GM19099 (cell line): ENCODE data around the gene EBF4.

Experiments
- POLR2A ChIP-seq: IDR thresholded peaks from 3 replicates; pipeline ENCODE4 v1.6.1; 2011; ENCODE audit warnings: low read depth; ENCODE audit not compliant: insufficient read length; ENCODE audit errors: extremely low read depth

Gene EBF4

DNA sequence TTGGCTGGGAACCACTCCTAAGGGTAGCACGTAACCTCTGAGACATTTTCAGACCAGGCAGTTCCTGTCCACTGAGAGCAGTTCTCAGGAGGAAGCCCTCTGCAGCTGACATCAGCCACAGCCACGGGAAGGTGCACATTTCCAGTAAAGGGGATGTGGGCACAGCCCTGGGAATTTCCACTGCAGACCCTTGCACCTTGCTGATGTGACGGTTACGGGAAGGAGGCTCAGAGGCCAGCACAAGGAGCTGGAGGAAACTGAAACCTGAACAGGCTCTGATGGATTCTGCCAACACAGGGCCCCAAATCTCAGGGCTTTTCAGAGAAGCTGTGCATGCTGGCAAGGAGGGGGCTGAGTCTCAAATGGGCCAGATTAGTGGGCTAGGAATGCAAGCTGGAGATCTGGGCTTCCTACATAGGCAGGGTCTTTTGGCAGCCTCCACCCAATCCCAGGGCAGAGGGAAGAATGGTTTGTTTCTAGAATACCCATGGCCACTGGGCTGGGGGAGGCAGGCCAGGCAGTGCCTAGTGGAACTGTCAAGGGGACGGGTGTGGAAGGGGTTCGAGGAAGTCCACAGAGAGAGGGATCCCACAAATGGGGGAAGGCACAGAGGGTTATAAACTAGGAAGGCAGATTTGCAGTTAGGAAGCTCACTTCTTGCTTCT is 14.2 kb downstream of the EBF4 start:
- no peak for TF ChIP-seq POLR2A

DNA sequence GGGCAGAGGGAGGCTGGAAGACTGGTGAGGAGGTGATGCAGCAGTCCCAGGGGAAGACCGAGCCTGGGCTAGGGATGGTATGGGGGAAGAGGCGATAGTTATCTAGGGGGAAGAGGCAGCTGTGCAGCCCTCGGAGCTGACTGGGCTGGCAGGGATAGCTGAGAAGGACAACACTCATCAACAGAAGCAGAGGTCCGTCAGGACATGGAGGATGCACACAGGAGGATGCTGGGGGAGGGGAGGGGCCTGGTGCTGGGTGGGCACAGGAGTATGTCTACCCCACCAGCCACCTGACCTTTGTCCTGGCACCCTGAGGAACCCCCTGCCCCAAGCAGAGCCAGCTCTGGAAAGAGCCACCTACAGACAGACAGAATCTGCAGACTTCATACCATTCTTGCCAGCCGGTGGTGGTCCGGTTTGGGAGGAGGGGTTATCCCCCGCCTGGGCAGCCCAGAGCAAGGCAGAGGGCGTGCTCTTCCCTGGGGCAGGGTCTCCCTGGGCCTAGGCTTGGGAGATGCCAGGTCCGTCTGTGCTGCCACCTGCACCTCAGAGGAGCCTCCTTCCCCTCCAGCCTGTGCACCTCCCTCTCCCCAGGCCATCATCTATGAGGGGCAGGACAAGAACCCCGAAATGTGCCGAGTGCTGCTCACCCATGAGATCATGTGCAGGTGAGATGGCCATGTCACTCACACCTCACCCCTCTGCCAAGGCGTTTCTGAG is 14.9 kb downstream of the EBF4 start:
- TF ChIP-seq POLR2A = no peak

DNA sequence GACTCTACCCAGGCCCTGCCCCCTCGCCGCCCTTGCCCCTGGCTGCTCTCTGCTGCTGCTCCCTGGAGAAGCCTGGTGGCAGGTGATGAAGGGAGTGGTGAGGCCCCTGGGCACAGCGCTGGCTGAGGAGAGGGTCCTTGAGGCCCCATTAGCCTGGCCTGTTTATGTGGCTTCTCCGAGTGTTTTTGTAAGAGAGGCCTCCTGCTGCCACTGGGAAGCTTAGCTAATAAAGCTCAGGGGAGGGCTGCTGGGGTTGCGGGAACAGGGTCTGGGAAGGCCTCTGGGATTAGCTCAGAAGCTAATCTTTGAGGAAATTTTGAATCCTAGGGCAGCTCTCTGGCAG is 15.5 kb downstream of the EBF4 start:
- no peak for TF ChIP-seq POLR2A

DNA sequence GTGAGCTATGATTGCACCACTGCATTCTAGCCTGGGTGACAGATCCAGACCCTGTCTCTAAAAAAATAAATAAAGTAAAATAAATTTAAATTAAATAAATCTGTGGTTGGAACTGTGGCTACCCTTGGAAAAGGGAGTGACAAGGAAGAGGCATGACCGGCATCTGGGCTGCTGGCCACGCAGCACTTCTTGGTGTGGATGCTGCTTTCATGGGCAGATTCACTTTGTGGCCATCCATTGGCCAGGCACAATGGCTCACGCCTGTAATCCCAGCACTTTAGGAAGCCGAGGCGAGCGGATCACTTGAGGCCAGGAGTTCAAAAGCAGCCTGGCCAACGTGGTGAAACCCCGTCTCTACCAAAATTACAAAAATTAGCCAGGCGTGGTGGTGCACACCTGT is 16.1 kb downstream of the EBF4 start:
- no peak for TF ChIP-seq POLR2A

DNA sequence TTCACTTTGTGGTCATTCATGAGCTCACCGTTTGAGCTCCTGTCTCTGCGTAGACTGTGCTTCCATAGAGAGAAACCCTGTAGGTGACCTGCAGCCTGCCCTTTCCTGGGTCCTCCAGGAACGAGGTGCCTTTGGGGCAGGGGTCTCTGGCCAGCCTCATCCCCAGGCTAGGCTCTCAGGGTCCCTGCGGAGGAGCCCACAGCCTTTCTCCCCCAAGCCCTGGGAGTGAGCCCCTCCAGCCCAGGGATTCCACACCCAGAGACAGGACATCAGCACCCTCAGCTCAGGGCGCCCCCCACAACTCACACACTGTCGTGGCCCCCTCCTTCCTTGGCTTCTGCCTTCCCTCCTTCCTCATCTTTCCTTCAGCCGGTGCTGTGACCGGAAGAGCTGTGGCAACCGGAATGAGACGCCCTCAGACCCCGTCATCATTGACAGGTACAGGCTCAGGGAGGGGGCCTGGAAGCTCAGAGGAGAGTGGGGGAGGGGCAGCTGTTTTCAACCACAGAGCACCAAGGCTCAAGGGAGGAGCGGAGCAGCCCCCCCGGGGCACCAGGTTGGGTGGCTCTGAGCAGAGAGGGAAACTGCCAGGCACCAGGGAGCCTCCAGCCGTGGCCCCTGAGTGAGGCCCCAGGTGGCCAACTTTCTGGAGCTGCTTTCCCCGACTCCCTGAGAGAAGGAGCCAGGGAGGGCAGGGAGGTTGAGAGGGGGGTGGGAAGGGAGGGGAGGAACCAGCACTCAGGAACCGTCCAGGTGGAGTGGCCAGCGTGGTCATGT is 16.8 kb downstream of the EBF4 start:
- TF ChIP-seq POLR2A = no peak

DNA sequence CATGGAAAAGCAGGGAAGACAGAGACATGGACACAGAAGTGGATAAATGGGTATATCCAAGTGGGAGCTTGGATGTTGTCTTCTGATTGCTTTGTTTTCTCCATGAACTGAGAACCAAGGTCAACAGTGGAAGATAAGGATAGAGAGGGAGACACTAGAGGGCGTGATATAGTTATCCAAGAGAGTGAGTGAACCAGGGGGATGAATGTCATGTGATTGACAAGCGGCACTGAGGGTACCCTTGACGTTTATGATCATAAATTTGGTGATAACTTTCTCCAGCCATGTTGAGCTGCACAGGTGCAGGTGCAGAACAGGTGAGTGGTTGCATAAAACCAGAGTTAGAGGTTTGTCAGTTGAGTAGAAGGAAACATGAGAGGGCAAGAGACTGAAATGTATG is 20.7 kb downstream of the EBF4 start:
- TF ChIP-seq POLR2A = no peak

DNA sequence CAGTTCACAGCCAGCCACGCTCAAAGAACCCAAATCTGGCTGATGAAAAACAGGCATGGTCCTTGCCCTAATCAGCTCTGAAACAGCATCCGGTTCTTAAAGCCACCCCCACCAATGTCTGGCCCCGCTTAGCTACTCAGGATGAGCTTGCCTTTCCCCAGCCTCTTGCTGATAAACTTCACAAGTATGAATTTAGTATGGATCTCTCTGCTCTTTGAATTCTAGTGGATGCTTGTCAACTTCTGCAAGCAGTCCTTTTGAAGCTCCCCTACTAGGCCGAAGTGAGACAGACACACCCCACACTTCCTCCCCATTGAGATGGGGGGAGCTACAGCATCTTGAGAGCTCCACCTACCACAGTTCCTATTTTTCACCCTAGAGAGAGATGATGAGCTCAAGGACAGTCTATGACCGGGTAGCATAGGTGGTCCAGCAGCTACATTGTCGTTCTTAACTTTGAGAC is 36.7 kb downstream of the EBF4 start:
- no peak for TF ChIP-seq POLR2A

DNA sequence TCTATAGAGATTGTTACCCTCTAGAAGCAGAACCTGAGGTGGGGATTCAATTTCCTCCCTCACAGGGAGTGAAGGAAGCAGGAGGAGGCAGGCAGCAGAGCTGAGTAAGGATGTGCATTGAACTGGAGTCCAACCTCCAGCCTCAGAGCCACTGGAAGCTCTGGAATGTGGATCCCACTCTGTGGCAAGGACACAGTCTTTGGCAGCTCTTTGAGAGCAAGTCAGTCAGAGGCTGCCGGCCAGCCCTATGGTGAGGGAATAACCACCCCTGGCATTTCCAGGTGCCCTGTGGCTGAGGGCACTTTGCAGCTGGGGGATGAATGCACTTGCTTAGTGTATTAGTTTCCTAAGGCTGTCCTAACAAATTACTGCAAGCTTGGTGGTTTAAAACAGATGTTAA is 37.2 kb downstream of the EBF4 start:
- TF ChIP-seq POLR2A = no peak

DNA sequence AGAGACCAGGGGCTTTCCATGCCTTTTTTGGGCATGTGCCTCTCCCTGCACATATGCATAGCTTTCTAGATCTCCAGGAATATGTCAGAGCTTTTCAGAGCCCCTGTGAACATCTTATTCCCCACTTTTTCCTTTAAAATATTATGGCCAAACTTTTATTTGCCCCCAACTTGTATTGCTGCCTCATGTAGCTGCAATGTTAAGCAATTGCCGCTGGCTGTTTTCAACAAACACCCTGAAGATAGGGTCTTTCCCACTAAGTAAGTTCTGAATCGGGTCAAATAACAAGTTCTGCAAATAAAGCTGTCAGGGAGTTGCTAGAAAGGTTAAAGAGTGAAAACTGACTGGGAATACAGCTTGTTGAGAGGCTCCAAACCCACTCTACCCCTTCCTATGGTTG is 42.3 kb downstream of the EBF4 start:
- TF ChIP-seq POLR2A = no peak

DNA sequence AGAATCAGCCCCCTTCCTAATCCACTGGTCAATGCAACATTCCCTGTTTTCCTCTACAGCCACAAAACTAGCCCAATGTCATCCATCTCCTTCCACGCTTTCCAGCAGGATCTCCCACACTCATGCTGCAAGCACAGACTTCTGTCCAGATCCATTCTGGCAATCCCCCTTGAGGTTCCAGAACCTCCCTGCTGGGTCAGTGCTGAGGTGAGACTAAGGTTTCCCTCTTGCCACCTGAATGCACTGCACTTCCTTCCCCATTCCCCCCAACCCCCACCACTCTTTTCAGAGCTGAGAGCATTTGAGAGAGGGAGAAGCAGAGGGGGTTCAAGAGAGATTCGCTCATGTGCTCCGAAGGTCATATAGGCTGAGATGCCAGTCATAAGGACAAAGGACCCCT is 43.9 kb downstream of the EBF4 start:
- TF ChIP-seq POLR2A = no peak

DNA sequence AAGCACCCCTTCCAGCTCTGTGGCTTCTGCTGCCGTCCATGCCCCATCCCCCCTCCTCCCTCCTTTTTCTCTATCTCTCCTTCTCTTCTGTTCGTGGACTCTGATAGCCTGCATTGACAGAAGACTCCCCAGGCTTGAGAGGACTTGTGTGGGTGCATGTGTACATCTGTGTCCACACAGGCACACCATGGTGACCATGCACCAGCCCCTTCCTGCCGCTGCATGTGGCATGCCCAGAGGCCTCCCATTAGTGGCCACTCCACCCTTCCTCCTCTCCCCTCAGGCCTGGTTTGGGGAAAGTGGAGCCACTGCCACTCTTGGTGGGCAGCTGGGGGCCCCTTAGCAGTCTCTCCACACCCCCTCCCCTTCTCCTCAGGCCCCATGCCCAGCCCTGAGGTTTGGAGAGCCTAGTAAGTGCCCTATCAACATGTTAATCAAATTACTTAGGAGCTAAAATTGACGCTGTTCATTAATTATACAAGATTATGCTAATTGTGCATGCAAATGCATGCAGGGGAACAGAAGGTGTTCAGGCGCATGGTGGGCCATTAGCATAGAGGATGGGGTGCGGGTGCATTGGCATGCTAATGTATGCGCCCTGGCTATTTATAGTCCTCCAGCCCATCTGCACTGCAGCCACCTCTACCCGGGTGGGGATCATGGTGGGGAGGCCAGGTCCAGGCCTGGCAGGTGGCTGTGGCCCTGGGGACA is 45.9 kb downstream of the EBF4 start:
- no peak for TF ChIP-seq POLR2A

DNA sequence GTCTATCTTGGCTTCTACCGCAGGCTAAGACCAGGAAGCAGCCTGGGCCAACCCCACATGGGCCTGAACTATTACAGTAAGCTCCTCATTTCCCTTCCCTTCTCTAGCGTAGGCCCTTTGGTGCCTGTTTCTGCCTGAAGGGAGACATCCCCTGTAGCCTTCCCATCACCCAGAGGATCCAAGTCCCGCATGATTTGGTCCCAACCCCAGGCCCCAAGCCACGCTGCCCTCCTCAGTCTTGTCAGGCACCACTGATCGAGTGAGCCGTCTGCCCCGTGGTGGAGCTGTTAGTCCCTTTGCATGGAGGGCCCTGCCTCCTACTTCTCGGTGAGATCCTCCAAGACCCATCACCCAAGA is 46.4 kb downstream of the EBF4 start:
- TF ChIP-seq POLR2A = no peak

DNA sequence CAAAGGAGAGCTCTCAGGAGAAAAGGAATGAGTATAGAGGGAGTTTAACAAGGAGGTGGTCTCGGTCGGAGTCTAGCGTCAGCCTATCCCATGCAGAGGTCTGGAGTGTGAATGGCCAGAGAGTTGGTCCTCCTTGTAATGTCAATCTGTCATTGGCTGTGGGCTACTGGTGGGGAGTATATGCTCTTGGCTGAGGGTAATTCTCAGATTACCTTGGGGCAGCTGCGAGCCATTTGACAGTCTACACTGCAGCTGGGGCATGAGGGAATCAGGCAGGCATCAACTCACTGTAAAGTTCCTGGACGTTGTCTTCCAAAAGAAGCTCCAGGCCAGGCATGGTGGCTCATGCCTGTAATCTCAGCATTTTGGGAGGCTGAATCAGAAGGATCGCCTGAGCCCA is 48.1 kb downstream of the EBF4 start:
- TF ChIP-seq POLR2A = no peak

DNA sequence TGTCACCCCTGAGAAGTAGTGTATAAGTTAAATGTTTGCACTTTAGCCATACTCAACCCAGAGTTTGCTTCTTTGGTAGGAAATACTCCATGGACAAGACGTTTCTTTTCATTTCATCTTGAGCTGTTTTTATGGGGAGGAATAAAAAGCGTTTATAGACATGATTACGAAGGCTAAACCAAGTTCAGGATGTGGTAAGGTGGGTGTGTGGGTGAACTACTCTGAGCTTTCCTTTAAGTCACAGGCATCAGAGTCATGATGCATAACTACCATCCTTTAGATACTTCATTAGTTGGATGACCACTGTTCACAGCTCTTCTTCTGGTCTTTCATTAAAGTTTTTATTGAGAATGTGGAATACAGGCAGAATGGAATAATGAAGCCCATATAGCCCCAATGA is 48.9 kb downstream of the EBF4 start:
- TF ChIP-seq POLR2A = no peak

DNA sequence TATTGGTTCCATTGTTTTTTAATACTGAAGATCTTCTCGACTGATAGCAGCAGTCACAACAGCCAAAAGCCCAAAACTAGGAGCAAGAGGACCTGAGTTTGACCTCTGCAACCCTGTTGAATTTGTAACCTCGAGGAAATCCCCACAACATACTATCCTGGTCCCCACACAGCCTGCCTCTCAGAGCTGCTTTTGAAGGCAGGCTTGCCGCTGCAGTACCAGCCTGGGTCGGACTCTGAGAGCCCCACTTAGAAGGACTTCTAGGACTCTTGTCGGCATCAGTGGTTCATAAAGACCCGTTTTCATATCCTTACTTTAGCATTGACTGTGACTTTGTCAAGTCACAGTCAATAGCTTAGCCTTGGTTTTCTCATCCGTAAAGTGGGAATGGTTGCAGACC is 49.3 kb downstream of the EBF4 start:
- TF ChIP-seq POLR2A = no peak

DNA sequence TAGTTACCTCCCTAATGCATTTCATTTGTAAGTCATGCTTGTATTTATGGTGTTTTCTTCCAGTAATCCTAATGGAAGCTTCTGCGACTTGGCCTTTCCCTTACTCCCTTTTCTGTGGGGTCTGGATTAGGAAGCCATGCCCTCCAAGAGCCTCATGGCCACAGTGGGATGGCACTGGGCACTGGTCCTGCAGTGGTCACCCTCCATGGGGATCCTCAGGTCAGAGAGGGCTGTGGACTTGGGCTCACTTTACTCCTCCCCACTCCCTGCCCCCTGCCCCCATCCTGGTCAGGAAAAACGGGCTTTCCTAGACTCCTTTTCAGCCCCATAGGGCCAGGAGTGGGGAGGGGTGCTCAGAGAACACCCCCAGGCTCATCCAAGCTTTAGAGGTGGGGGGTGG is 49.9 kb downstream of the EBF4 start:
- TF ChIP-seq POLR2A = no peak

DNA sequence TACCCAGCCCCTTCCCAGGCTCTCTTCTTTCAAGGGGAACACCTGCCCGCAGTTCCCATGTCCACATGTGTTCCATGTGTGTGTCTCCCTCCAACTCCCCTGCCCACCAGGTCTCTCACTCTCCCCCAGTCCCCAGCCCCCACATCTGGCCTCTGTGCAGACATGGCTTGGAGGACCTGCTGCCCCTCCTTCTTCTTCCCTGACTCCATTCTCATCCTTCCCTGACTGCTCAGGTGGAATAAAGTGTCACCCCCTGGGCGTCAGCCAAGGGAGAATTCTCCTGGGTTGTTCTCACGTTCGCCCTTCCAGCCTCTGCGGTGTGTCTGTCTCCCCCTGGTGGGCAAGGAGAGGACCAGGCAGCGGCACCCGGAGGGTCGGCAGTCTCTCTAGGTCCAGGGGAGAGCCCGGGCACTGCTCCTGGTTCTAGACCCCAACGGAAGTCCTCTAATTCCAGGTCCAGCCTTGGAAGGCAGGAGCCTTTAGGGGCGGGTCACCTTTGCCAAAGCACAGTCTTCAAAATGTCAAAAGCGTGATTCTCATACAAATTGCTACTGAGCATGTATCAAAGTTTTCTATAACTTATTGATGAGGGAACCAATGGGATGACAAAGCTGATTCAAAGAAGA is 50.5 kb downstream of the EBF4 start:
- no peak for TF ChIP-seq POLR2A
